Vagina (tissue), 2 donors: ENCODE data around the gene DES.

Experiments
- POLR2A ChIP-seq, 2 donors: fragments of 450-650 bp; IDR thresholded peaks; one replicate each; pipeline ENCODE4 v1.6.1; 2017; ENCODE audit warnings: antibody characterized with exemption in 2 of 2, mild to moderate bottlenecking in 2 of 2, moderate library complexity in 2 of 2
- TF ChIP-seq, protein P1 (sequence below), 3 experiments: fragments of 450-650 bp in 2 of 3; fragments of 200-600 bp in 1 of 3; sonication (generic) in 1 of 3; IDR thresholded peaks; one replicate each; pipeline ENCODE4 v1.5.1; 2017 to 2019; ENCODE audit warnings: antibody characterized with exemption in 3 of 3, mild to moderate bottlenecking in 2 of 3, moderate library complexity in 2 of 3

DNA sequence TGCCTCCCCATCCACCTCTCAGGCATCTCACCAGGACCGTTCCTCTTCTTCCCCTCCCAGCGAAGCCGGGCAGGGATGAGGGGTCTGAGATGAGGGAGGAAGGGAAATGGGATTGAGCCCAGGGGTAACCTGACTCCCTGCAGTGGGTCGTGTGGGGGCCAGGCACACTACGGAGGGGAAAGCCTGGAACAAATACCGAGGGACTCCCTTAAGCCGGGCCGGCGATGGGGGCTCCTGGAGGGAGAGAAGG is 16.2 kb downstream of the DES start:
- TF ChIP-seq, protein P1, sequence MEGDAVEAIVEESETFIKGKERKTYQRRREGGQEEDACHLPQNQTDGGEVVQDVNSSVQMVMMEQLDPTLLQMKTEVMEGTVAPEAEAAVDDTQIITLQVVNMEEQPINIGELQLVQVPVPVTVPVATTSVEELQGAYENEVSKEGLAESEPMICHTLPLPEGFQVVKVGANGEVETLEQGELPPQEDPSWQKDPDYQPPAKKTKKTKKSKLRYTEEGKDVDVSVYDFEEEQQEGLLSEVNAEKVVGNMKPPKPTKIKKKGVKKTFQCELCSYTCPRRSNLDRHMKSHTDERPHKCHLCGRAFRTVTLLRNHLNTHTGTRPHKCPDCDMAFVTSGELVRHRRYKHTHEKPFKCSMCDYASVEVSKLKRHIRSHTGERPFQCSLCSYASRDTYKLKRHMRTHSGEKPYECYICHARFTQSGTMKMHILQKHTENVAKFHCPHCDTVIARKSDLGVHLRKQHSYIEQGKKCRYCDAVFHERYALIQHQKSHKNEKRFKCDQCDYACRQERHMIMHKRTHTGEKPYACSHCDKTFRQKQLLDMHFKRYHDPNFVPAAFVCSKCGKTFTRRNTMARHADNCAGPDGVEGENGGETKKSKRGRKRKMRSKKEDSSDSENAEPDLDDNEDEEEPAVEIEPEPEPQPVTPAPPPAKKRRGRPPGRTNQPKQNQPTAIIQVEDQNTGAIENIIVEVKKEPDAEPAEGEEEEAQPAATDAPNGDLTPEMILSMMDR (IDR thresholded peaks at IDR 0.05) = no peak
- TF ChIP-seq POLR2A (IDR thresholded peaks at IDR 0.05) = no peak
